HepG2 (cell line): ENCODE measurements around the gene PDILT. TPM values are rescaled to one million over a fixed set of nuclear protein-coding genes. Genes with fewer than 3 reads are reported as not detected.
A peak's percentile ranks its signal among the peaks of the same experiment; 100 is the strongest.

ENCODE experiments used
- NPAS2 ChIP-seq: sonication (generic); formaldehyde crosslinking; IDR thresholded peaks from 2 replicates; pipeline ENCODE4 v1.8.0; 2022; ENCODE audit warnings: mild to moderate bottlenecking, missing genetic modification reagents, borderline replicate concordance
- ZNF225 ChIP-seq: sonication (generic); formaldehyde crosslinking; IDR thresholded peaks from 2 replicates; pipeline ENCODE4 v1.4.0; 2020; ENCODE audit warnings: mild to moderate bottlenecking, missing genetic modification reagents
- ZNF672 ChIP-seq: sonication (generic); formaldehyde crosslinking; IDR thresholded peaks from 2 replicates; pipeline ENCODE4 v1.8.1; 2022; ENCODE audit warnings: missing genetic modification reagents
- ZNF775 ChIP-seq: sonication (generic); formaldehyde crosslinking; IDR thresholded peaks from 2 replicates; pipeline ENCODE4 v1.4.0; 2020; ENCODE audit warnings: missing genetic modification reagents, mild to moderate bottlenecking, moderate library complexity, borderline replicate concordance
- polyA plus RNA-seq, 8 experiments: library from polyadenylated mRNA; depleted of rRNA in 3 of 8; stranded (reverse) in 7 of 8; unstranded in 1 of 8; fragments of >200 nt; fragmentation: Illumina TruSeq in 4 of 8; extraction: Trizol in 4 of 8; gene quantifications; 2 replicates each; pipeline versions ENCODE4 v1.2.1 to v1.2.3, GENCODE V29; 2011 to 2016; ENCODE audit warnings: low read depth in 4 of 8, missing spikeins in 1 of 8, mixed read lengths in 1 of 8; ENCODE audit not compliant: insufficient read depth in 1 of 8
- total RNA-seq, 5 experiments: library from RNA; depleted of rRNA; stranded (reverse); fragments of >200 nt; fragmentation: Illumina TruSeq; extraction: Trizol; gene quantifications; 2 replicates each; pipeline ENCODE4 v1.2.3, GENCODE V29; 2016; ENCODE audit warnings: low read depth in 1 of 5
- TF ChIP-seq, protein P1 (sequence below): sonication (generic); formaldehyde crosslinking; conservative IDR thresholded peaks from 2 replicates; pipeline ENCODE4 v1.8.0; 2022; ENCODE audit warnings: mild to moderate bottlenecking, moderate library complexity, missing genetic modification reagents
- TF ChIP-seq, protein P2 (sequence below): sonication (generic); formaldehyde crosslinking; IDR thresholded peaks from one replicate; pipeline ENCODE4 v1.5.1; 2020; ENCODE audit warnings: mild to moderate bottlenecking, missing genetic modification reagents; ENCODE audit errors: not compliant biosample characterization
- TF ChIP-seq, protein P3 (sequence below): sonication (generic); formaldehyde crosslinking; IDR thresholded peaks from 2 replicates; pipeline ENCODE4 v1.9.0; 2021; ENCODE audit warnings: missing genetic modification reagents, borderline replicate concordance
- TF ChIP-seq, protein P4 (sequence below): sonication (generic); formaldehyde crosslinking; IDR thresholded peaks from 2 replicates; pipeline ENCODE4 v1.4.0; 2020; ENCODE audit warnings: missing genetic modification reagents, mild to moderate bottlenecking, borderline replicate concordance
- TF ChIP-seq, protein P5 (sequence below): sonication (generic); formaldehyde crosslinking; IDR thresholded peaks from 2 replicates; pipeline ENCODE4 v1.5.0; 2020; ENCODE audit warnings: missing genetic modification reagents, mild to moderate bottlenecking, borderline replicate concordance
- TF ChIP-seq, protein P6 (sequence below): IDR thresholded peaks from 2 replicates; pipeline ENCODE4 v1.6.1; 2016; ENCODE audit warnings: missing compliant biosample characterization, missing genetic modification reagents, borderline replicate concordance

The PDILT gene
- total and polyA plus RNA-seq, 2 of the 13 experiments (the other 11 are each of a cell fraction or from before 2014, with no cell fraction given): not detected

DNA sequence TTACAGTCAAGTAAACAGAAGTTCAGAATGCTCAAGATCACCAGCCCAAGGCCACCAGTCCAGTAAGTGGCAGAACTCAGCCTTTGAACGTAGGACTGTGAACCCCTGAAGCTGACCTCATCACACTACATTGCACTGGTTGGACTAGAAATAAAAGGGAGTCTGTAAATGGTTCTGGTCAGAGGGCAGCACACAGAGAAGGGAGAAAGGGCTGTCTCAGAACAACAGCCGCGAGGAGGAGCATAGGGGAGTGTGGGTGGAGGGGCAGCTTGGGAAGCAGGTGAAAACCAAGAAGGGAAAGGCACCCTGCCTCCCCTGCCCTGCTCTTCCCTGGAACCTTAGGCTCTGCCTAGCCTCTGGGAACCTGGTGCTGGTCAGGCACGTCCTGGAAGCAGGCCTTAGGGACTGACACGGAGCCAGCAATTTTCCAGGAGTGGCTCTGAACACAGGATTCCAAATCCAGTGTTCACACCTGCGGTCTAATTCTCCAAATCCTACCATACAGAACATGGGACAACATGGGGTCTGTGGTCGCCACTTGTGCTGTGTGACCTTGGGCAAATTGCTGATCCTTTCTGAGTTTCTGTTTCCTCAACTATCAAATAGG, 7.0 kb downstream of the PDILT start (continued):
- TF ChIP-seq, protein P1, sequence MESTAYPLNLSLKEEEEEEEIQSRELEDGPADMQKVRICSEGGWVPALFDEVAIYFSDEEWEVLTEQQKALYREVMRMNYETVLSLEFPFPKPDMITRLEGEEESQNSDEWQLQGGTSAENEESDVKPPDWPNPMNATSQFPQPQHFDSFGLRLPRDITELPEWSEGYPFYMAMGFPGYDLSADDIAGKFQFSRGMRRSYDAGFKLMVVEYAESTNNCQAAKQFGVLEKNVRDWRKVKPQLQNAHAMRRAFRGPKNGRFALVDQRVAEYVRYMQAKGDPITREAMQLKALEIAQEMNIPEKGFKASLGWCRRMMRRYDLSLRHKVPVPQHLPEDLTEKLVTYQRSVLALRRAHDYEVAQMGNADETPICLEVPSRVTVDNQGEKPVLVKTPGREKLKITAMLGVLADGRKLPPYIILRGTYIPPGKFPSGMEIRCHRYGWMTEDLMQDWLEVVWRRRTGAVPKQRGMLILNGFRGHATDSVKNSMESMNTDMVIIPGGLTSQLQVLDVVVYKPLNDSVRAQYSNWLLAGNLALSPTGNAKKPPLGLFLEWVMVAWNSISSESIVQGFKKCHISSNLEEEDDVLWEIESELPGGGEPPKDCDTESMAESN: 0 out of 2 replicates have a peak, but pooled peaks have one; percentile 62
- TF ChIP-seq NPAS2: no peak
- TF ChIP-seq, protein P2, sequence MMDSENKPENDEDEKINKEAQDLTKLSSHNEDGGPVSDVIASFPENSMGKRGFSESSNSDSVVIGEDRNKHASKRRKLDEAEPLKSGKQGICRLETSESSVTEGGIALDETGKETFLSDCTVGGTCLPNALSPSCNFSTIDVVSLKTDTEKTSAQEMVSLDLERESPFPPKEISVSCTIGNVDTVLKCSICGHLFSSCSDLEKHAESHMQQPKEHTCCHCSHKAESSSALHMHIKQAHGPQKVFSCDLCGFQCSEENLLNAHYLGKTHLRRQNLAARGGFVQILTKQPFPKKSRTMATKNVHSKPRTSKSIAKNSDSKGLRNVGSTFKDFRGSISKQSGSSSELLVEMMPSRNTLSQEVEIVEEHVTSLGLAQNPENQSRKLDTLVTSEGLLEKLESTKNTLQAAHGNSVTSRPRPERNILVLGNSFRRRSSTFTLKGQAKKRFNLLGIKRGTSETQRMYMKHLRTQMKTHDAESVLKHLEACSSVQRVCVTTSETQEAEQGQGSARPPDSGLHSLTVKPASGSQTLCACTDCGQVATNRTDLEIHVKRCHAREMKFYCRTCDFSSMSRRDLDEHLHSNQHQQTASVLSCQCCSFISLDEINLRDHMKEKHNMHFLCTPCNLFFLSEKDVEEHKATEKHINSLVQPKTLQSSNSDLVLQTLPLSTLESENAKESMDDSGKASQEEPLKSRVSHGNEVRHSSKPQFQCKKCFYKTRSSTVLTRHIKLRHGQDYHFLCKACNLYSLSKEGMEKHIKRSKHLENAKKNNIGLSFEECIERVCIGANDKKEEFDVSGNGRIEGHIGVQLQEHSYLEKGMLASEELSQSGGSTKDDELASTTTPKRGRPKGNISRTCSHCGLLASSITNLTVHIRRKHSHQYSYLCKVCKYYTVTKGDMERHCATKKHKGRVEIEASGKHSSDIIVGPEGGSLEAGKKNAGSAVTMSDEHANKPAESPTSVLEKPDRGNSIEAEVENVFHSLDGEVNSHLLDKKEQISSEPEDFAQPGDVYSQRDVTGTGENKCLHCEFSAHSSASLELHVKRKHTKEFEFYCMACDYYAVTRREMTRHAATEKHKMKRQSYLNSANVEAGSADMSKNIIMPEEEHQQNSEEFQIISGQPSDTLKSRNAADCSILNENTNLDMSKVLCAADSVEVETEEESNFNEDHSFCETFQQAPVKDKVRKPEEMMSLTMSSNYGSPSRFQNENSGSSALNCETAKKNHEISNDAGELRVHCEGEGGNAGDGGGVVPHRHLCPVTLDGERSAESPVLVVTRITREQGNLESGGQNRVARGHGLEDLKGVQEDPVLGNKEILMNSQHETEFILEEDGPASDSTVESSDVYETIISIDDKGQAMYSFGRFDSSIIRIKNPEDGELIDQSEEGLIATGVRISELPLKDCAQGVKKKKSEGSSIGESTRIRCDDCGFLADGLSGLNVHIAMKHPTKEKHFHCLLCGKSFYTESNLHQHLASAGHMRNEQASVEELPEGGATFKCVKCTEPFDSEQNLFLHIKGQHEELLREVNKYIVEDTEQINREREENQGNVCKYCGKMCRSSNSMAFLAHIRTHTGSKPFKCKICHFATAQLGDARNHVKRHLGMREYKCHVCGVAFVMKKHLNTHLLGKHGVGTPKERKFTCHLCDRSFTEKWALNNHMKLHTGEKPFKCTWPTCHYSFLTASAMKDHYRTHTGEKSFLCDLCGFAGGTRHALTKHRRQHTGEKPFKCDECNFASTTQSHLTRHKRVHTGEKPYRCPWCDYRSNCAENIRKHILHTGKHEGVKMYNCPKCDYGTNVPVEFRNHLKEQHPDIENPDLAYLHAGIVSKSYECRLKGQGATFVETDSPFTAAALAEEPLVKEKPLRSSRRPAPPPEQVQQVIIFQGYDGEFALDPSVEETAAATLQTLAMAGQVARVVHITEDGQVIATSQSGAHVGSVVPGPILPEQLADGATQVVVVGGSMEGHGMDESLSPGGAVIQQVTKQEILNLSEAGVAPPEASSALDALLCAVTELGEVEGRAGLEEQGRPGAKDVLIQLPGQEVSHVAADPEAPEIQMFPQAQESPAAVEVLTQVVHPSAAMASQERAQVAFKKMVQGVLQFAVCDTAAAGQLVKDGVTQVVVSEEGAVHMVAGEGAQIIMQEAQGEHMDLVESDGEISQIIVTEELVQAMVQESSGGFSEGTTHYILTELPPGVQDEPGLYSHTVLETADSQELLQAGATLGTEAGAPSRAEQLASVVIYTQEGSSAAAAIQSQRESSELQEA: no peak
- TF ChIP-seq ZNF775: no peak
- TF ChIP-seq, protein P3, sequence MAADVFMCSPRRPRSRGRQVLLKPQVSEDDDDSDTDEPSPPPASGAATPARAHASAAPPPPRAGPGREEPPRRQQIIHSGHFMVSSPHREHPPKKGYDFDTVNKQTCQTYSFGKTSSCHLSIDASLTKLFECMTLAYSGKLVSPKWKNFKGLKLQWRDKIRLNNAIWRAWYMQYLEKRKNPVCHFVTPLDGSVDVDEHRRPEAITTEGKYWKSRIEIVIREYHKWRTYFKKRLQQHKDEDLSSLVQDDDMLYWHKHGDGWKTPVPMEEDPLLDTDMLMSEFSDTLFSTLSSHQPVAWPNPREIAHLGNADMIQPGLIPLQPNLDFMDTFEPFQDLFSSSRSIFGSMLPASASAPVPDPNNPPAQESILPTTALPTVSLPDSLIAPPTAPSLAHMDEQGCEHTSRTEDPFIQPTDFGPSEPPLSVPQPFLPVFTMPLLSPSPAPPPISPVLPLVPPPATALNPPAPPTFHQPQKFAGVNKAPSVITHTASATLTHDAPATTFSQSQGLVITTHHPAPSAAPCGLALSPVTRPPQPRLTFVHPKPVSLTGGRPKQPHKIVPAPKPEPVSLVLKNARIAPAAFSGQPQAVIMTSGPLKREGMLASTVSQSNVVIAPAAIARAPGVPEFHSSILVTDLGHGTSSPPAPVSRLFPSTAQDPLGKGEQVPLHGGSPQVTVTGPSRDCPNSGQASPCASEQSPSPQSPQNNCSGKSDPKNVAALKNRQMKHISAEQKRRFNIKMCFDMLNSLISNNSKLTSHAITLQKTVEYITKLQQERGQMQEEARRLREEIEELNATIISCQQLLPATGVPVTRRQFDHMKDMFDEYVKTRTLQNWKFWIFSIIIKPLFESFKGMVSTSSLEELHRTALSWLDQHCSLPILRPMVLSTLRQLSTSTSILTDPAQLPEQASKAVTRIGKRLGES (CRISPR knock-in tag): no peak
- peak; percentile 60; the same call in 1 of the 2 replicates for TF ChIP-seq ZNF672
- TF ChIP-seq, protein P4, sequence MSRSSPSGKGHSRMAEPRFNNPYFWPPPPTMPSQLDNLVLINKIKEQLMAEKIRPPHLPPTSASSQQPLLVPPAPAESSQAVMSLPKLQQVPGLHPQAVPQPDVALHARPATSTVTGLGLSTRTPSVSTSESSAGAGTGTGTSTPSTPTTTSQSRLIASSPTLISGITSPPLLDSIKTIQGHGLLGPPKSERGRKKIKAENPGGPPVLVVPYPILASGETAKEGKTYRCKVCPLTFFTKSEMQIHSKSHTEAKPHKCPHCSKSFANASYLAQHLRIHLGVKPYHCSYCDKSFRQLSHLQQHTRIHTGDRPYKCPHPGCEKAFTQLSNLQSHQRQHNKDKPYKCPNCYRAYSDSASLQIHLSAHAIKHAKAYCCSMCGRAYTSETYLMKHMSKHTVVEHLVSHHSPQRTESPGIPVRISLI: no peak
- TF ChIP-seq, protein P5, sequence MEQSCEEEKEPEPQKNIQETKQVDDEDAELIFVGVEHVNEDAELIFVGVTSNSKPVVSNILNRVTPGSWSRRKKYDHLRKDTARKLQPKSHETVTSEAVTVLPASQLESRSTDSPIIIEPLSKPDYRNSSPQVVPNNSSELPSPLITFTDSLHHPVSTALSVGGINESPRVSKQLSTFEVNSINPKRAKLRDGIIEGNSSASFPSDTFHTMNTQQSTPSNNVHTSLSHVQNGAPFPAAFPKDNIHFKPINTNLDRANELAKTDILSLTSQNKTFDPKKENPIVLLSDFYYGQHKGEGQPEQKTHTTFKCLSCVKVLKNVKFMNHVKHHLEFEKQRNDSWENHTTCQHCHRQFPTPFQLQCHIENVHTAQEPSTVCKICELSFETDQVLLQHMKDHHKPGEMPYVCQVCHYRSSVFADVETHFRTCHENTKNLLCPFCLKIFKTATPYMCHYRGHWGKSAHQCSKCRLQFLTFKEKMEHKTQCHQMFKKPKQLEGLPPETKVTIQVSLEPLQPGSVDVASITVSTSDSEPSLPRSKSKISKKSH (CRISPR knock-in tag): no peak
- TF ChIP-seq, protein P6, sequence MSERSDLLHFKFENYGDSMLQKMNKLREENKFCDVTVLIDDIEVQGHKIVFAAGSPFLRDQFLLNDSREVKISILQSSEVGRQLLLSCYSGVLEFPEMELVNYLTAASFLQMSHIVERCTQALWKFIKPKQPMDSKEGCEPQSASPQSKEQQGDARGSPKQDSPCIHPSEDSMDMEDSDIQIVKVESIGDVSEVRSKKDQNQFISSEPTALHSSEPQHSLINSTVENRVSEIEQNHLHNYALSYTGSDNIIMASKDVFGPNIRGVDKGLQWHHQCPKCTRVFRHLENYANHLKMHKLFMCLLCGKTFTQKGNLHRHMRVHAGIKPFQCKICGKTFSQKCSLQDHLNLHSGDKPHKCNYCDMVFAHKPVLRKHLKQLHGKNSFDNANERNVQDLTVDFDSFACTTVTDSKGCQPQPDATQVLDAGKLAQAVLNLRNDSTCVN (CRISPR knock-in tag): no peak
- no peak for TF ChIP-seq ZNF225 (CRISPR knock-in tag)
